Body of pancreas (tissue), 4 donors: ENCODE measurements around the gene DHRS12. TPM values are rescaled to one million over a fixed set of nuclear protein-coding genes. Genes with fewer than 3 reads are reported as not detected.

ENCODE experiments used
- ATAC-seq: fragments of 150-250 bp; one replicate; pipeline ENCODE4 v1.9.1; 2016
- DNase-seq, 4 donors: peaks; one replicate each; pipeline ENCODE4 v3.0.0-alpha.2; 2019
- H3K27ac ChIP-seq, 4 donors: fragments of 200-600 bp; sonication (generic); 1 replicate in 3 of 4; 2 replicates in 1 of 4; pipeline versions ENCODE4 v1.5.1 to v1.6.1; 2016 to 2019; ENCODE audit warnings: mild to moderate bottlenecking in 1 of 4, mixed read lengths in 1 of 4, moderate library complexity in 1 of 4
- H3K27me3 ChIP-seq, 2 donors: fragments of 200-600 bp; sonication (generic); one replicate each; pipeline ENCODE4 v1.6.0; 2016; ENCODE audit warnings: mild to moderate bottlenecking in 1 of 2
- H3K36me3 ChIP-seq, 2 donors: fragments of 200-600 bp; sonication (generic); replicated peaks in 1 of 2; 2 replicates each; pipeline ENCODE4 v1.5.1; 2016; ENCODE audit warnings: low read depth in 2 of 2; ENCODE audit not compliant: insufficient read depth in 1 of 2
- H3K4me1 ChIP-seq: fragments of 200-600 bp; sonication (generic); one replicate; pipeline ENCODE4 v1.6.0; 2016
- H3K4me3 ChIP-seq, 2 donors: fragments of 200-600 bp; sonication (generic); 1 replicate in 1 of 2; 2 replicates in 1 of 2; pipeline ENCODE4 v1.5.1; 2016 to 2019
- H3K9me3 ChIP-seq, 3 donors: fragments of 200-600 bp; sonication (generic); 1 replicate in 2 of 3; 2 replicates in 1 of 3; pipeline ENCODE4 v1.5.1; 2016
- CTCF ChIP-seq, 7 experiments: fragments of 450-650 bp in 4 of 7; fragments of 200-600 bp in 3 of 7; sonication (generic) in 3 of 7; IDR thresholded peaks; one replicate each; pipeline ENCODE4 v1.5.1; 2016 to 2019; ENCODE audit warnings: antibody characterized with exemption in 7 of 7
- POLR2A ChIP-seq, 3 donors: fragments of 450-650 bp; IDR thresholded peaks; one replicate each; pipeline ENCODE4 v1.6.1; 2016; ENCODE audit warnings: antibody characterized with exemption in 3 of 3, mild to moderate bottlenecking in 2 of 3
- WGBS, 2 donors: methylation state at CpG; one replicate each; pipeline ENCODE4 v1.1.5; 2017; 5-methylcytosine and 5-hydroxymethylcytosine counted together
- intact Hi-C: fragments of 100-400 bp; cut with DNase I; formaldehyde crosslinking; loops from one replicate; pipeline ENCODE4 v1.15.1; 2023
- total RNA-seq, 2 donors: library from RNA; depleted of rRNA; stranded (reverse); fragments of >200 nt; gene quantifications; one replicate each; pipeline ENCODE4 v1.1.0, GENCODE V29; 2016

Gene DHRS12
- total RNA-seq, 2 donors from 2014 or later = 4.0 to 38.7 TPM

GRCh38 chr13:51817717-51818116 lies 13.8 kb upstream of the DHRS12 start:
- 69 to 73% methylated on average over 8 of the region's 8 CpGs for WGBS, 2 donors
- intact Hi-C loops = loop anchor here (10.0 kb wide), 2 partner anchors 187 to 317 kb away; no protein-coding TSS in a partner anchor

GRCh38 chr13:51816604-51817249 lies 12.8 kb upstream of the DHRS12 start:
- Histone ChIP-seq H3K9me3 (no peaks in the 10 kb centered on the region), H3K27ac (no peak overlapping the region), H3K4me3 (no peak overlapping the region), H3K36me3 (no peaks in the 10 kb centered on the region), H3K27me3 (no peaks in the 10 kb centered on the region), H3K4me1 (peaks cover 15% of the 10 kb centered on the region)
- WGBS, 2 donors = 80 to 84% methylated on average over 19 of the region's 19 CpGs
- DNase-seq = no peak
- TF ChIP-seq POLR2A (IDR thresholded peaks at IDR 0.05) (no peak), CTCF (IDR thresholded peaks at IDR 0.05) (no peak)
- intact Hi-C loops = loop anchor here (10.0 kb wide), 2 partner anchors 188 to 318 kb away; no protein-coding TSS in a partner anchor
- no peak for ATAC-seq

More at GRCh38 chr13:51817717-51818116, 13.8 kb upstream of the DHRS12 start:
- H3K4me3 ChIP-seq = no peak overlapping the region
- no peak for TF ChIP-seq CTCF (IDR thresholded peaks at IDR 0.05)
- TF ChIP-seq POLR2A (IDR thresholded peaks at IDR 0.05) = no peak
- ATAC-seq (no peak), DNase-seq (no peak)
- no peaks in the 10 kb centered on the region for H3K36me3 ChIP-seq
- no peaks in the 10 kb centered on the region for H3K27me3 ChIP-seq
- H3K27ac ChIP-seq = no peak overlapping the region
- peaks cover 15% of the 10 kb centered on the region for H3K4me1 ChIP-seq
- H3K9me3 ChIP-seq = no peaks in the 10 kb centered on the region

- Histone ChIP-seq H3K9me3 (no peaks in the 10 kb centered on the region), H3K27me3 (no peaks in the 10 kb centered on the region), H3K4me3 (no peak overlapping the region), H3K36me3 (no peaks in the 10 kb centered on the region), H3K27ac (no peak overlapping the region), H3K4me1 (peaks cover 15% of the 10 kb centered on the region)
- 15 to 51% methylated on average over 11 of the region's 11 CpGs for WGBS, 2 donors
- DNase-seq (peak in 2 of 4 donors; percentile 37 to 62), ATAC-seq (peak; percentile 45)
- TF ChIP-seq CTCF (IDR thresholded peaks at IDR 0.05) (peak in 1 of 7 experiments; percentile 2), POLR2A (IDR thresholded peaks at IDR 0.05) (no peak)
- intact Hi-C loops = loop anchor here (10.0 kb wide), 2 partner anchors 189 to 319 kb away; no protein-coding TSS in a partner anchor
These were observed 11.9 kb upstream of the DHRS12 start for GRCh38 chr13:51815848-51816247.

GRCh38 chr13:51814825-51815650 lies 11.1 kb upstream of the DHRS12 start:
- H3K9me3 ChIP-seq = no peaks in the 10 kb centered on the region
- DNase-seq (peak; percentile 76 to 83 (median 80)), ATAC-seq (peak; percentile 91)
- WGBS, 2 donors = 13 to 16% methylated on average over 13 of the region's 13 CpGs
- peaks cover 15% of the 10 kb centered on the region for H3K4me1 ChIP-seq
- intact Hi-C loops = loop anchor here (10.0 kb wide), 2 partner anchors 190 to 320 kb away; no protein-coding TSS in a partner anchor
- H3K27me3 ChIP-seq = no peaks in the 10 kb centered on the region
- TF ChIP-seq POLR2A (IDR thresholded peaks at IDR 0.05) (peak in 1 of 3 donors; percentile 42), CTCF (IDR thresholded peaks at IDR 0.05) (peak; percentile 71 to 89 (median 83))
- H3K36me3 ChIP-seq = no peaks in the 10 kb centered on the region
- H3K27ac ChIP-seq = peak overlapping the region; percentile 66 to 80 (median 68)
- H3K4me3 ChIP-seq = no peak overlapping the region
